DMS114 treated with DMSO at 0.1 percent for 48 hours (cell line): ENCODE measurements around the gene CCL13.
"Not testable (repeated sequence)": the region's sequence is repeated elsewhere in the genome, so short reads cannot be mapped to it uniquely, and the experiment has no call there.

ENCODE experiments used
- DNase-seq: peaks from one replicate; lab custom pipeline; 2025; ENCODE audit not compliant: unreplicated experiment; lab: John Stamatoyannopoulos, UW

CCL13 gene

DNA sequence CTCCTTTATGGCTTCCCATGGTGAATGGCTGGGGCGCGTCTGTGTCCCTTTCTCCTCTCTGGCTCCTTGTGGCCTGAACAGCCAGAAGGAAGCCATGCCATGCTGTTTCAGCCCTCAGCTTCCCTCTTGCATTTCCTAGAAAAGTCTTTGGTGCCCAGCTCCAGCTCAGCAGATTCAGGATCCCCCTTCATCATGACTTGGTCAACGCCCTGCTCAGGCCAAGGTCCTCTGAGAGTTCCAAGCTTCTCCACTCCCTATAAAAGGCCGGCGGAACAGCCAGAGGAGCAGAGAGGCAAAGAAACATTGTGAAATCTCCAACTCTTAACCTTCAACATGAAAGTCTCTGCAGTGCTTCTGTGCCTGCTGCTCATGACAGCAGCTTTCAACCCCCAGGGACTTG, at the start of gene CCL13:
CCL13 (plus strand) TSS at position 287 of the 400 bp plus-strand sequence; CDS start at position 334, 47 bp downstream.
- no peak for DNase-seq

DNA sequence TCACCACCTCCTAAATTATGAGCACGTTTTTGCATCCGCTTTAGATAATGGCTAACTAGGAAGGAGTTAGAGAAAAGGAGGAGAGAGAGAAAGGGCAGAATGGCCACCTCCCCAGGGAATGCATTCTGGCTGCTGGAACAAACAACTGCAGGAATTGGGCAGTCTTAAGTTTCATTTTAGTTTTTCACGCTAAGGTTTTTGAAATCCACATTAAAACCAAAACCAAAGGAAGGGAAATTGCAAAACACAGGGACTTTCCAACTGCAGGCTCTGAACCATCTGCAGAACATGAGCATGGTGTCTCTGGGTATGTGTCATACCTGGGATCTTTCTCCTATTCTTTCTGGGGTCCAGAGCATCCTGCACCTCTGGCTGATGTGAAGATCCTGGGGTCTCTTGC, 49.2 kb upstream of the CCL13 start:
- DNase-seq = no peak

DNA sequence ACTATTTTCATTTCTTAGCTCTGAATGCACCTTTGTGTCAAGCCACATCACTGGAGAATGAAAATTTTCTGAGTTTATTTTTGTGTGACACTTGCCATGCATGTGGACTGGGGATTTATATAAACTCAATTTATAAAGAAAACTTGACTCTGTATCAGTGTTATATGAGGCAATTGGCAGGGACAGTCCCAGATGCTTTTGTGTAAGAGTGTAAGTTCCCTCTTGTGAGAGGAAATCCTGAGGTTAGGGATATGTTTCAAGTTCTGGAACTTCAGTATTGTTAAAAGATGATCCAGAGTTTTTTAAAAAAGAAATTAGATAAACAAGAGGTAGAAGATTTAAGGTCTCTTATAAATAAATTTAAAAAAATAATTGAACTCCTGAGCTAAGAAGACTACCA, 47.9 kb upstream of the CCL13 start:
- DNase-seq = no peak

DNA sequence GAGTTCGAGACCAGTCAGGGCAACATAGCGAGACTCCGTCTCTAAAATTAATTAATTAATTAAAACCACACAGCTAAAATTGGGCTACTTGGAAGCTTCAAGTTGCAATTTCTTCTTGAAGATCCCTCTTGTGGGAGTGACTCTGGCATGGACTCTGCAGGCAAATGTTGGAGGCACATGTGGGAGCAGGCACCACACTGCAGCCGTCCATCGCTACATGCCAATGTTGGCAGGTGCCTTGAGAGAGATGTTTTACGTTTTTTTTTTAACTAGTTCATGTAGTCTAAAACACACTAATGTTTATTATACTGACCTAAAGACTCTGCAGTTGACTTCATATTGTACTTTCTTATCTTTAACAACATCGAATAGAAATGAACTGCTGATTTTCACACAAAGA, 45.0 kb upstream of the CCL13 start:
- DNase-seq = no peak

DNA sequence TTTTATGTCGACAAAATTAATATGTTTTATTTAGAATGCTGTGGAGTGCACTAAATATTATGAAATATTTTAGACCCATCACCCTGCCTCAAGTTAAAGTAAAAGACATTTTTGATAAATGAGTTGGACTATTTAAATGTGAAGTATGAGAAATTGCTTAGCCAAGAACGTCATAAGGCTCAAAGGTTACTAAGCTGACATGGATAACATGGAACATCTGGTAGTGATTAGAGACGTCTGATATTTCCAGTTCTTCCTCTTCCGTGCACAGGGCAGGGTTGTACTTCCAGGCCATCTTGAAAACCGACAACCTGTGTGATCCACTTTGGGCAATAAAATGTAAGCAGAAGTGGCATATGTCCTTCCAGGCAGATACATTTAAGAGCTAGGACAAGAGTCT, 44.2 kb upstream of the CCL13 start:
- no peak for DNase-seq

DNA sequence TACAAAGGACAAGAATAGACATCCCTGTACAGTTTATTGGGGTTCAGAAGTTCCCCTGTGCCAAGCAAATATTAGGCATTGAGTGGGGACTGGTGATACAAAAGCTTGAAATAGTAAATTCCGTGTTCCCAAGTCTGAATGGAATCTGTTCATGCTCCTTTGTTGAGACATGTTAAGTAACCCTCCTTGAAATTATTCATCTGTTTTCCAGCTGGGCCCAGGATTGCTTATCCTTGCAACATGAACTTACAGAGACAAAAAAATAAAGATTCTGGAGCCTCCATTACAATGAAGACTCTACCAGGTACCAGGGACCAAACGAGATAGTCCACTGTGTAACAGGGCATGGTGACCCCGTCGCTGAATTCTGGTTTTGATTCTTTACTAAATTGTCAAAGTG, 43.1 kb upstream of the CCL13 start:
- no peak for DNase-seq

DNA sequence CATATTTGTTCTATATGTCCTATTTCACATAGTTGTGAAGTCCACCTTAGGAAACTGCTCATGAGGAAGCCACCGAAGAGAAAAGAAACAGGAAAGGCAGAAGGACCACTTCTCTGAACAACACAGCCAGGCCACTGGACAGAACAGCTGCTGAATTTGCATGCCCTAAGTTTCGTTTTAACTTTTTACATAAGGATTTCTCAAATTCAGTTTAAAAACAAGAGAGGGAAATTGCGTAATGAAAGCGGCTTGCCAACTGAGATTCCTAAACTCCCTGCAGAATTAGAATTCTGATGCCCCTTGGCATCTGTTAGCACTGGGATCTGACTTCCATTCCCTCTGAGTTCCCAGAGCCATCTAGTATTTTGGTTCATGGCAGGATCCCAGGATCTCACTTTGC, 42.0 kb upstream of the CCL13 start:
- no peak for DNase-seq

DNA sequence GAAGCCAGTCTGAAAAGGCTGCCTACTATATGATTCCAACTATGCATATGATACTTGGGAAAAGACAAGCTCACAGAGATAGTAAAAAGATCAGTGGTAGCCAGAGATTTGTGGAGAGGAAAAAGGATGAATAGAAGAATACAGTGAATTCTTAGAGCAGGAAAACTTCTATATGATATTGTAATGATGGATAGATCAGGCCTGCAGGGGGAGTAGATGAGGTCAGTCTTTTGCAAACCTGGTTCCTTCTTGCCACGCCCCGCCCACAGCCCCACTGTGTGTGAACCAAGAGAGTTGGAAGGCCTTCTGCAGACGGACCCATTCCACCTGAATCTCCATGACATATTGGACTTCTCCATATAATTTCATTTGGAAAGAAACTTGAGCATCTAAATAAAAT, 37.8 kb upstream of the CCL13 start:
- no peak for DNase-seq

DNA sequence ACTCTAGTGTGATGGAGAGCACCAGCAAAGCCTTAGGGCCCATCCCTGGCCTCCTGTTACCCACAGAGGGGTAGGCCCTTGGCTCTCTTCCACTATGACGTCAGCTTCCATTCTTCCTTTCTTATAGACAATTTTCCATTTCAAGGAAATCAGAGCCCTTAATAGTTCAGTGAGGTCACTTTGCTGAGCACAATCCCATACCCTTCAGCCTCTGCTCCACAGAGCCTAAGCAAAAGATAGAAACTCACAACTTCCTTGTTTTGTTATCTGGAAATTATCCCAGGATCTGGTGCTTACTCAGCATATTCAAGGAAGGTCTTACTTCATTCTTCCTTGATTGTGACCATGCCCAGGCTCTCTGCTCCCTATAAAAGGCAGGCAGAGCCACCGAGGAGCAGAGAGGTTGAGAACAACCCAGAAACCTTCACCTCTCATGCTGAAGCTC, 37.2 kb upstream of the CCL13 start, which contains the start of gene CCL8:
CCL8 (plus strand) TSS at position 397 of the 445 bp plus-strand sequence. CDS start 67 bp downstream, outside the sequence.
- no peak for DNase-seq

DNA sequence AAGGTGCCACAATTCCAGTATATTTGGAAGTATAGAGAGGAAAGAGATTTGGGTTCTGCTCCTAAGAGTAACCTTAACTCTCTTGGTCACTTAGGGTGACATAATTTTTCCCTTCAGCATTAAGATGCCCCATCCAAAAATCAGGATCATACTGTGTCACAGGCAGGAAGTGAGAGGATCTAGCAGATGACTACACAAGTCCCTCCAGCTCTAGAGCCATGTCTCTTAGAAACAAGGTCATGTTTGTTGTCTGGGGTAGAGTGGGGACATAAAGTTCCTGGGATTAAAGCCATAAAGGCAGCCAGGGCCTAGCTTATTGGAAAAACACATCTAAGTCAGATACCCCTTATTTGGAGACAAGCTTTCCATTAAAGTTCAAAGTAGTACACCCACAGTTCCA, 34.3 kb upstream of the CCL13 start:
- DNase-seq = no peak

DNA sequence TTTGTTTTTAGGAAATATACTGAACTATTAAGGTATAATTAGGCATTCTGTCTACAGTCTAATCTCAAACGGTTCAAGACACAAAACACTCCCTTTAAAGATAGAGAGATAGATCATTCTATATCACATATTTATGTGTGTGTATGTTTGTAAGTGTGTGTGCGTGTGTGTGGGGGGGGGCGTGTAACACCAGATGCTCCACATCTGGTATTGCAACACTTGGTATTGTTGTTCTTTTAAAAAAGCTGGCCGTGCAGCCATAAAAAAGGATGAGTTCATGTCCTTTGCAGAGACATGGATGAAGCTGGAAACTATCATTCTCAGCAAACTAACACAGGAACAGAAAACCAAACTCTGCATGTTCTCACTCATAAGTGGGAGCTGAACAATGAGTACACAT, 28.7 kb upstream of the CCL13 start:
- not testable (repeated sequence) for DNase-seq

DNA sequence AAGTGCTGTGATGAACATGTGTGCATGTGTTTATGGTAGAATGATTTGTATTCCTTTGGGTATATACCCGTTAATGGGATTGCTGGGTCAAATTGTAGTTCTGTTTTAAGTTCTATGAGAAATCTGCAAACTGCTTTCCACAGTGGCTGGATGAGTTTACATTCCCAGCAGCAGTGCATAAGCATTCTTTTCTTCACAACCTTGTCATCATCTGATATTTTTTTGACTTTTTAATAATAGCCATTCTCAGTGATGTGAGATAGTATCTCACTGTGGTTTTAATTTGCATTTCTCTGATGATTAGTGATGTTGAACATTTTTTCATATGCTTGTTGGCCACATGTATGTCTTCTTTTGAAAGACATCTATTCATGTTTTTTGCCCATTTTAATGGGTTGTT, 18.6 kb upstream of the CCL13 start:
- no peak for DNase-seq

DNA sequence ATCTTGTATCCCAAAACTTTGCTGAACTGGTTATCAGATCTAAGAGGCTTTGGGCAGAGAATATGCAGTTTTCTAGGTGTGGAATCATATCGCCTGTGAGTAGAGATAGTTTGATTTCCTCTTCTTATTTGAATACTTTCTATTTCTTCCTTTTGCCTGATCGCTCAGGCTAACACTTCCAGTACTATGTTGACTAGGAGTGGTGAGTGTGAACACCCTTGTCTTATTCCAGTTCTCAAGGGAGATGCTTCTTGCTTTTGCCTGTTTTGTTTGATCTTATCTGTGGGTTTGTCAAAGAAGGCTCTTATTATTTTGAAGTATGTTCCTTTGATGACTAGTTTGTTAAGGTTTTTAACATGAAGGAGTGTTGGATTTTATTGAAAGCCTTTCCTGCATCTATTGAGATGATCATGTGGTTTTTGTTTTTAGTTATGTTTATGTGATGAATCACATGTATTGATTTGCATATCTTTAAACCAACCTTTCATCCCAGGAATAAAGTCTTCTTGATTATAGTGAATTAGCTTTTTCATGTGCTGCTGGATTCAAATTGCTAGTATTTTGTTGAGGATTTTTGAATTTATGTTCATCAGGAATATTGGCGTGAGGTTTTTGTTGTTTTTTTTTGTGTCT, 17.0 kb upstream of the CCL13 start:
- no peak for DNase-seq

DNA sequence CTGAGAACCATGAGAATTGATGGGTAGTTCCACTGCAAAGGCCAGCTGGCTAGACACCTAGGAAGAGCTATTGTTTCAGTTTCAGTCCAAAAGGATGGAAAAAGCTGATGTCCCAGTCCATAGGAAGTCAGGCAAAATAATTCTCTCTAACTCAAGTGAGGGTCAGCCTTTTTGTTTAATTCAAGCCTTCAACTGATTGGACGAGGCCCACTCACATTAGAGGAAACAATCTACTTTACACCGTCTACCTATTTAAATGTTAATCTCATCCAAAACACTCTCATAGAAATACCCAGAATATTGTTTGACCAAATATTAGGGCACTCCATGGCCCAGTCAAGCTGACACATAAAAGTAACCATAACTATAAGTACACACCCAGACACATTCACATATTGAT, 14.4 kb upstream of the CCL13 start:
- no peak for DNase-seq

DNA sequence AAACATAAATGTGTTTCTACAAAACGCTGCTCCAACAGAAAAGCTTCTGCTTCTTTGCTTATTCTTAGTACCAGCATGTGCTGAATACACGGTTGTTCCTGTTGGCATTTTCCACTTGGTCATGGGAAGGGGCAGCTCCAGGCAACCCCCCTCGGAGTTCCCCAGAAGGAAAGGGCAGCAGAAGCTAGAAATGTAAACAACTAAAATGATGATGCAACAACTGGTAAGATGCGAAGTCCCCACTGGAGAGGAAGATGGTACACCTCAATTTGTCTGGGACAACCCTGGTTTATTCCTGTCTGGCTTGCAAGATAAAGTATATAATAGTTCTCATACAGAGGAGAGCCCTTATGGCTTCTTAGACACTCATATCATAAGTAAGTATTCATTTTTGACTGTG, 9.2 kb upstream of the CCL13 start:
- DNase-seq = no peak

DNA sequence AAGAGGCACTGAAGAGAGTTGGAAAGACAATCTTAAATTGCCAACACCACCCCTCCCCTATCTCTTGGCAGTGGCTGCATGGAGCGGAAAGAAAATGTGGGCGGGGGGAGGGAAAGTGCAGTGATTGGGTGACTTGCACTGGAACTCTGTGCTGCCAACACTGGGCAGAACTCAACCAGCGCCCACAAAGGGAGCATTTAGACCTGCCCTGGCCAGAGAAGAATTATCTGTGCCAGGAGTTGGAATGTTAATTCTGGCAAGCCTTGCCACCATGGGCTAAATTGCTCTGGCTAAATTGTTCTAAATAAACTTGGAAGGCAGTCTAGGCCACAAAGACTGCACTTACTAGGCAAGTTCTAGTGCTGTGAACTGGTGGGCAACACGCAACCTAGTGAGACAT, 6.5 kb upstream of the CCL13 start:
- DNase-seq = no peak

DNA sequence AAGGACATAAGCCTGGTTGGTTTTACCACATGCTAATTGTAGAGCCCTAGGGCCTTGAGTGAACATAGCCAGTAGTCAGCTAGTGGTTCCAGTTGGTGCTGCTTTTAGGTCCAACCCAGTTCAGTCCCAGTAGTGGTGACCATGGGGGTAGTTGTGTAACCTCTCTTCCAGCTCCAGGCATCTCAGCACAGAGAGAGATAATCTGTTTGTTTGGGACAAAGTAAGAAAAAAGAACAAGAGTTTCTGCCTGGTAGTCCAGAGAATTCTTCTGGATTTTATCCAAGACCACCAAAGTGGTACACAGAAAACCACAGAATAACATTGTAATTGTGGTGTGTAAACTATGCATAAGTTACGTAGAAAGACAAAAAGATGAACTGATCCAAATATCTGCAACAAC, 5.2 kb upstream of the CCL13 start:
- no peak for DNase-seq

DNA sequence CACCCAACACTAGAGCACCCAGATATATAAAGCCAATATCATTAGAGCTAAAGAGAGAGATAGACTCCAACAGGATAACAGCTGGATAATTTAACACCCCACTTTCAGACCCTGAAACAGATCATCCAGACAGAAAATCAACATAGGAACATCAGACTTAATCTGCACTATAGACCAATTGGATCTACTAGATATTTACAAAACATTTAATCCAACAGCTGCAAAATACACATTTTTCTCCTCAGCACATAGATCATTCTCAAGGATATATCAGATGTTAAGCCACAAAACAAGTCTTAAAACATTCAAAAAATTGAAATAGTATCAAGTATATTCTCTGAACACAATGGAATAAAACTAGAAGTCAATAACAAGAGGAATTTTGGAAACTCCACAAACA, 4.1 kb upstream of the CCL13 start:
- DNase-seq = no peak

DNA sequence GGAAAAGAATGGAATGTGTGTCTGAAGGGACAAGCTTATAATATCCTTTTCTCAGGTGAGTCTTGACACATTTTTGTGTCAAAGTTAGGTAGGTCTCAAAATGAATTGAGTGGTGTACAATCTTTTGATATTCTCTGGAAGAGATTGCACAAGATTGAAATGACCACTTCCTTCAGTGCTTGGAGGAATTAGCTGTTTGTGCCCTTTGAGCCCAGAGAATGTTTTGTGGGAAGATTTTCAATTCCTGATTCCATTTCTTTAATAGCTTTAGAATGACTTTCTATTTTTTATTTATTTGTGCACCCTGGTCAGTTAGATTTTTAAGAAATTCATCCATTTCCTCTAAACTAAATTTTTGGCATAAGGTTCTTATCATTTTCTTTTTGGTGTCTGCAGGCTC, 1.6 kb upstream of the CCL13 start:
- no peak for DNase-seq

DNA sequence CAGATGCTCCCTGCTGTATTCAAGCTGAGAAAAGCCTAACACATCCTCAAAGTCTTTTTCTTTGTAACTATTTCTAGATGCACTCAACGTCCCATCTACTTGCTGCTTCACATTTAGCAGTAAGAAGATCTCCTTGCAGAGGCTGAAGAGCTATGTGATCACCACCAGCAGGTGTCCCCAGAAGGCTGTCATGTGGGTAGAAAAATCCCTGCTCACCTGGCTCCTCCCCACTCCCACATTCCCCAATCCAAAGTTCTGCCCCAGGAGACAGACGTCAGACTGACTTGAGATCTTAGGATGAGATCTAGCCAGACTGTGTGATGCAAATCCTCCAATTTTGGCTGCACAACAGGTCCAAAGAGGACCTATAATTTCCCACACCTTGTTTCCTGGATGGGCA, 1.1 kb downstream of the CCL13 start:
- DNase-seq = no peak

DNA sequence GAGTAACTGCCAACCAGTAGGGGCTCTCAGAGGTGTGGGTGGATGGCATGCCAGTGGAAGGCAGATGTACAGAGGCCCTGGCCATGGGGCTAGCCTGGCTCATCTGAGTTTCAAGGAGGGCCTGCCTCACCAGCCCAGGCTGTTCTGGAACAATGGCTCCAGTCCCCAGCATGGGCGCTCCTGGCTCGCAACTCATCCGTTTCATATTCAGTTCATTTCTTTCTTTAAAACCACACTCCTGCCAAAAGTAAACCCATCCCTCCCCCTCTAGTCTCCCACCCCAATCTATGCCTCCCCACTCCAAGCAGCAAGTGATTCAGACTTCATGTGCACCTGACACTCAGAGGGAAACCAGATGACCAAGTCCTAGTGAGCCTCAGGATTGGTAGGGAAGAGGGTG, 2.4 kb downstream of the CCL13 start:
- no peak for DNase-seq

DNA sequence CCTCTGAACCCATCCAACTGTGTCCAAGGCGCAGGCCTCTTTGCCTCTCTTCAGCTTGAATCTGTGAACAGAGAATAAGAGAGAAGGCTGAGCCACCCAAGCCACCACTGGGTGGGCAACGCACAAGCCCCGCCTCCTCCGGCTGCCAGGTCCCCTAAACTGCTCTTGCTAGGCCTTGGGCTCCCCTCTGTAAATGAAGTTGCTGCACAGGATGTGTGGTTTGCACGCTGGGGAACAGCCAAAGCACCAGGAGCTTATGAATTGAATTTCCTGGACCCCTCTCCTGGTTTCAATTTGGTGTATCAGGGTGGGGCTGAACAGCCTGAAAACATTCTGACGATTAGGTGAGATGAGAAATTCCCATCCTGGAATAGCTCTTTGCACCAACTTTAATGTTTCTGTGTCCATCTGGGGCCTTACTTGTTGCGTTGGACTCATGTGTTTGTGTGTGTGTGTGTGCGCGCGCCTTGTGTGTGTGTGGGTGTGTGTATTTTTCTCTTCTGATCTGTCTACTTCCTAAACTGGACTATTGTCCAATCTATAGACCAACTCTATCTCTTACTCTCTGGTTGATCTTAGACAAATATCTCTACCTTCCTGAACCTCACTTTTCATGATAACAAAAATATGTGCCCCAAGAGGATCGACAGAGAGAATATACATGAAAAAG, 4.5 kb downstream of the CCL13 start:
- DNase-seq = no peak

DNA sequence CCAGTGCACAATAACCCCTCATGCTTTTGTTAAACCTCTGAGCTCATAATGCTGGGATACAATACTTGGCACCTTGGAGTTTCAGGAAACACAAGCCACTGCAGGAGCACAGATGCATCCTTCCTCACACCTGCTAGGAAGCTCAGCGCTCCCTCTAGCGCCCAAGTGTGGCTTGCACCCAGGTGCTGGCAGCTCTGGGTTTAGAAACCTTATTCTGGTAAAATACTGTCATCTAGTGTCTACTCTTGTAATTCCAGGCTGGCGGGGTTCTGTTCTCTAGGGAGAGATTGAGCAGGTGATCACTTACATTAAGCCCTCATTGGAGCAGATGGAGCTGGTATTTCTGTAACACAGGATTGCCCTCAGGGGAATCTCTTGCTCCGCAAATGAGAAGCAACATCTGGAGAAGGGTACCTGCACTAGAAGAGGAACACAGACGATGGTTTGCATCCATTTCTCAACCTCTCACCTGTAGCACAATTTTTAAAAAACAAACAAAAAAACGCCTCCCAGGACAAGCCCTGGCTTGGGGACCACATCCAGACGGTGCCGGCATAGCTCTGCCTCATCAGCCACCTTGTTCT, 5.3 kb downstream of the CCL13 start:
- peak; percentile 66 for DNase-seq
